Measurements from ENCODE around the gene JMJD8.

- TF ChIP-seq CTCF (IDR thresholded peaks at IDR 0.05): no peak
- no peak for TF ChIP-seq POLR2A (IDR thresholded peaks at IDR 0.05)
These were observed 24.8 kb upstream of the JMJD8 start for GRCh38 chr16:708959-709358.

Data from adrenal gland (tissue), 5 donors.